DOHH2 (cell line): Measurements from ENCODE around the gene KCNIP4.

Experiments used
- H3F3A ChIP-seq: fragments of 200-600 bp; sonication (generic), shearing (Covaris generic); 2 replicates; pipeline ENCODE4 v1.6.0; 2016; ENCODE audit warnings: antibody characterized with exemption, mild to moderate bottlenecking; ENCODE audit not compliant: control insufficient read depth, insufficient read depth
- H3K27ac ChIP-seq: fragments of 200-600 bp; sonication (generic); 2 replicates; pipeline ENCODE4 v1.5.1; 2014; ENCODE audit warnings: low read depth, mild to moderate bottlenecking, low read length, moderate library complexity
- H3K27me3 ChIP-seq: fragments of 200-600 bp; sonication (generic); 2 replicates; pipeline ENCODE4 v1.6.1; 2014; ENCODE audit warnings: mild to moderate bottlenecking, low read length, mixed read lengths; ENCODE audit not compliant: control insufficient read depth
- H3K36me3 ChIP-seq: fragments of 200-600 bp; sonication (generic); 2 replicates; pipeline ENCODE4 v1.6.1; 2014; ENCODE audit warnings: mild to moderate bottlenecking, low read length, moderate library complexity, mixed read lengths; ENCODE audit not compliant: control insufficient read depth
- H3K4me1 ChIP-seq: fragments of 200-600 bp; sonication (generic); 2 replicates; pipeline ENCODE4 v1.6.1; 2014; ENCODE audit warnings: mild to moderate bottlenecking, low read length, mixed read lengths; ENCODE audit not compliant: control insufficient read depth
- H3K4me2 ChIP-seq: fragments of 200-600 bp; sonication (generic); 2 replicates; pipeline ENCODE4 v1.6.0; 2014; ENCODE audit warnings: mild to moderate bottlenecking, low read length, moderate library complexity
- H3K4me3 ChIP-seq: fragments of 200-600 bp; sonication (generic); 2 replicates; pipeline ENCODE4 v1.5.1; 2014; ENCODE audit warnings: mild to moderate bottlenecking, low read length, mixed read lengths
- H3K79me2 ChIP-seq: fragments of 200-600 bp; sonication (generic); 2 replicates; pipeline ENCODE4 v1.6.1; 2014; ENCODE audit warnings: mild to moderate bottlenecking, low read length, mixed read lengths; ENCODE audit not compliant: control insufficient read depth
- H3K9me2 ChIP-seq: fragments of 200-600 bp; sonication (generic); replicated peaks from 2 replicates; pipeline ENCODE4 v1.6.1; 2014; ENCODE audit warnings: mild to moderate bottlenecking, low read length, mixed read lengths; ENCODE audit not compliant: control insufficient read depth
- H3K9me3 ChIP-seq: fragments of 200-600 bp; sonication (generic); 2 replicates; pipeline ENCODE4 v1.6.1; 2014; ENCODE audit warnings: antibody characterized with exemption, low read length, mixed read lengths; ENCODE audit not compliant: control insufficient read depth, insufficient read depth
- H4K20me1 ChIP-seq: fragments of 200-600 bp; sonication (generic); 2 replicates; pipeline ENCODE4 v1.6.0; 2014; ENCODE audit warnings: low read depth, mild to moderate bottlenecking, antibody characterized with exemption, low read length, moderate library complexity; ENCODE audit not compliant: control insufficient read depth, insufficient read depth
- EZH2phosphoT487 ChIP-seq: fragments of 200-600 bp; sonication (generic); IDR thresholded peaks from 2 replicates; pipeline ENCODE4 v1.6.1; 2017; ENCODE audit warnings: borderline replicate concordance, mild to moderate bottlenecking, antibody characterized with exemption, low read length, moderate library complexity, mixed read lengths
- TF ChIP-seq, protein P1 (sequence below): fragments of 200-600 bp; sonication (generic); IDR thresholded peaks from one replicate; pipeline ENCODE4 v1.5.1; 2014; ENCODE audit warnings: antibody characterized with exemption, mild to moderate bottlenecking, low read depth, low read length; ENCODE audit not compliant: poor library complexity, severe bottlenecking

KCNIP4 gene

DNA sequence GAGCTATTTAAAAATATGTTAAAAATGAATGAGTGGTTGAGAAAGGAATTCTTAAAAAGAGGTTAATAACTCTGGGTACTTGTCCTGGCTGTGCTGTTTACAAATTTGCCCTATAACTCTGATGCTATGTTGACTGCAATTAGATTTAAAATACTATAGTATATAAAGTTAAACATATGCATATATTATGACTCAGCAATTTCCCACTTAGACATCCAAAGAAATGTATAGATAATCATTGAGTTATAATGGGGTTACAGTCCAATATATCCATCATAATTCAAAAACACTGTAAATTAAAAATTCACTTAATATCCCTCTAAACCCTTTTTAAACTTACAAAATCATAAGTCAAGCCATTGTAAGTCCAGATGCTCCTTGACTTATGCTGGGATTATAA lies 818.0 kb downstream of the KCNIP4 start:
- no peaks in the 10 kb centered on the region for H3K4me1 ChIP-seq
- H3K9me2 ChIP-seq = no peaks in the 10 kb centered on the region
- no peaks in the 10 kb centered on the region for H3K36me3 ChIP-seq
- no peak overlapping the region for H3K4me3 ChIP-seq
- H3K27ac ChIP-seq = no peak overlapping the region
- no peak for TF ChIP-seq EZH2phosphoT487
- TF ChIP-seq, protein P1, sequence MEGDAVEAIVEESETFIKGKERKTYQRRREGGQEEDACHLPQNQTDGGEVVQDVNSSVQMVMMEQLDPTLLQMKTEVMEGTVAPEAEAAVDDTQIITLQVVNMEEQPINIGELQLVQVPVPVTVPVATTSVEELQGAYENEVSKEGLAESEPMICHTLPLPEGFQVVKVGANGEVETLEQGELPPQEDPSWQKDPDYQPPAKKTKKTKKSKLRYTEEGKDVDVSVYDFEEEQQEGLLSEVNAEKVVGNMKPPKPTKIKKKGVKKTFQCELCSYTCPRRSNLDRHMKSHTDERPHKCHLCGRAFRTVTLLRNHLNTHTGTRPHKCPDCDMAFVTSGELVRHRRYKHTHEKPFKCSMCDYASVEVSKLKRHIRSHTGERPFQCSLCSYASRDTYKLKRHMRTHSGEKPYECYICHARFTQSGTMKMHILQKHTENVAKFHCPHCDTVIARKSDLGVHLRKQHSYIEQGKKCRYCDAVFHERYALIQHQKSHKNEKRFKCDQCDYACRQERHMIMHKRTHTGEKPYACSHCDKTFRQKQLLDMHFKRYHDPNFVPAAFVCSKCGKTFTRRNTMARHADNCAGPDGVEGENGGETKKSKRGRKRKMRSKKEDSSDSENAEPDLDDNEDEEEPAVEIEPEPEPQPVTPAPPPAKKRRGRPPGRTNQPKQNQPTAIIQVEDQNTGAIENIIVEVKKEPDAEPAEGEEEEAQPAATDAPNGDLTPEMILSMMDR = no peak
- H3K4me2 ChIP-seq = no peak overlapping the region
- no peaks in the 10 kb centered on the region for H3F3A ChIP-seq
- no peaks in the 10 kb centered on the region for H3K9me3 ChIP-seq
- H3K79me2 ChIP-seq = no peaks in the 10 kb centered on the region
- H3K27me3 ChIP-seq = no peaks in the 10 kb centered on the region
- H4K20me1 ChIP-seq = no peaks in the 10 kb centered on the region

DNA sequence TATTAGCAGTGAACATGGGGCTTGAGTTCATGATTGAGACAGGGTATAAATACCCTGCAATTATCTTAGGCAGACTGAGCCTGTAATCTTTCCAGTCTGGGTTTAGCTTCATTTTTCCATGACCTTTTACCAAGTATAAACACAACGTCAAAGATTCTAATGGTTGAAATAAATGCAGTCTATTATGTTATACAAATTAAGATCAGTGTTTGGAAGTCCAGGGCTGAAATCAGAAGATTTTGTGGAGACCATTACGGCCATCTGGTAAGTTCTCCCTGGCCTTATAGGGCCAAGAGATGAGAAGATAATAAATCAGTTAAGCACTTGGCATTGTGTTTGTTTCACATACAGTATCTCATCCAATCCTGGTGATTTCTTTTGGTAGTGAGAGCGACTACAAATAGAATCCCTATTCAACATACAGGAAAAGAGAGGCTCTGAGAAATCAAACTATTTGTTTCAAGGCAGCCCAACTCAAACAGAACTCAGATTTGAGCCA lies 822.5 kb downstream of the KCNIP4 start:
- H3K9me3 ChIP-seq = no peaks in the 10 kb centered on the region
- H3K79me2 ChIP-seq = no peaks in the 10 kb centered on the region
- H4K20me1 ChIP-seq = no peaks in the 10 kb centered on the region
- H3K4me1 ChIP-seq = no peaks in the 10 kb centered on the region
- H3K9me2 ChIP-seq = no peaks in the 10 kb centered on the region
- no peaks in the 10 kb centered on the region for H3K27me3 ChIP-seq
- no peaks in the 10 kb centered on the region for H3F3A ChIP-seq
- H3K27ac ChIP-seq = no peak overlapping the region
- no peak overlapping the region for H3K4me2 ChIP-seq
- TF ChIP-seq EZH2phosphoT487 = no peak
- TF ChIP-seq, protein P1 = no peak
- no peak overlapping the region for H3K4me3 ChIP-seq
- no peaks in the 10 kb centered on the region for H3K36me3 ChIP-seq

DNA sequence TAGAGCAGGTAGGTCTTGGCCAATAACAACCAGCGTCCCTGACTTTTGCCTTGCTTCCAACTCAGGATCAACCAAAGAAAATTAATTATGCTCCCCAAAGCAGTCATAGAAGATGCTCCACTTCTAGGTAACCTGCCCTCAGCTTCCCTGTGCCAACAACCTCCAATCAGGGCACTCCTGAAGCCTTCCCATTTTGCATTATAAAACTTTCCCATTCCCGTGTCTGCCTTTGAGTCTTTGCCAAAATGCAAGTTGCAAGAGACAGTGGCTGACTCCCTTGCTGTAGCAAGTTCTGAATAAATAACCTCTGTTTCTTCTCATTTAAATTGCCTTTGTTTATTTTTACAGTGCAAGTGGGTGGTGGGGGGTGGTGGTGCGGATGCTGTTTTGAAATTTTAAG lies 830.3 kb downstream of the KCNIP4 start:
- H3K27me3 ChIP-seq = no peaks in the 10 kb centered on the region
- H3K9me2 ChIP-seq = no peaks in the 10 kb centered on the region
- no peak overlapping the region for H3K4me2 ChIP-seq
- H3K4me1 ChIP-seq = no peaks in the 10 kb centered on the region
- TF ChIP-seq EZH2phosphoT487 = no peak
- TF ChIP-seq, protein P1 = no peak
- H3K27ac ChIP-seq = no peak overlapping the region
- no peaks in the 10 kb centered on the region for H3K79me2 ChIP-seq
- H3K36me3 ChIP-seq = no peaks in the 10 kb centered on the region
- no peaks in the 10 kb centered on the region for H4K20me1 ChIP-seq
- no peaks in the 10 kb centered on the region for H3K9me3 ChIP-seq
- no peak overlapping the region for H3K4me3 ChIP-seq
- H3F3A ChIP-seq = no peaks in the 10 kb centered on the region
